ENCODE results near the gene QSOX2. TPM values are rescaled to one million over a fixed set of nuclear protein-coding genes. Genes with fewer than 3 reads are reported as not detected.

Gene QSOX2
- total RNA-seq, 1 donor from 2014 or later: 16.8 TPM

DNA sequence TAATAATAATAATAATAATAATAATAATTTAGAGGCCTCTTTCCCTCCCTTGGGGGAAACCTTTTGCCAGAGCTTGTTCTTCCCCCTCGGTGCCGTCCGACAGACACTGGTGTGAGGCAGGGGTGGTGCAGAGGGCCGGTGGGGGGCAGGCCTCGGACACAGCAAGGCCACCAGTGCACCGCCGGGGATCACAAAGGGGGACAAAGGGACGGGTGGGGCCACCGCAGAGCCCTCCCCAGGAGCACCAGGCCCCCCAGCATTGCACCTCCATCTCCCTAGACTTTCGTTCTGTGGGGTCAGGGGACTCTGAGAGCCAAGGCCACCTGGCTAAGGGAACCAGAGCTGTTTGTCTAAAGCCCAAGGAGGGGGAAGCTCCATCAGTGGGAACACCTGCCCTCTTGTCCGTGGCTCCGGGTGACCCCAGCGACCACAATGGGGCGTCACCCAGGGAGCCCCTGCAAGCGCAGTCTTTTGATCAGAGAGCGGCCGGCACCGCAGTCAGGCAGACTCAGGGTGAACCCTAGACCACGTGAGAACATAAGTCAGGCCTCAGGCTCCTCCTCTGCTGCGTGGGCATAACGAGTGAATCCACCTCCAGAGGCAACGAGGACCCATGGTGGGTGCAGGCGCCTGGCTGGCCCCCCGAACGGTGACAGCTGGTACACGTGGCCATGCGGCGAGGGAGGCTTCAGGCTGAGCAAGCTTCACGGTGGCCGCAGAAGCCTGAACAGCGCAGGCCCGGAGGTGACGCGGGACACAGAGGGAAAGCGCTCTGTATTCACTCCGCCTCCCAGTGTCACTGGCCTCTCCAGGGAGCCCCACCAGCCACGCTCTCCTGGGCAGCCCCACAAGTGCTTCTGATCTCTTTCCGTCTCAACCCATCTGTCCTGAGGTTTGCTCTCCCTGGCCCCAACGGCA, 12.0 kb upstream of the QSOX2 start:
- Mint-ChIP-seq H3K36me3 (no peaks in the 10 kb centered on the region), H3K9me3 (no peaks in the 10 kb centered on the region), H3K4me1 (no peaks in the 10 kb centered on the region), H3K4me3 (no peak overlapping the region), H3K27ac (no peak overlapping the region), H3K27me3 (ENCODE audit: low read depth) (peaks cover 3% of the 10 kb centered on the region)
- TF ChIP-seq, protein P1, sequence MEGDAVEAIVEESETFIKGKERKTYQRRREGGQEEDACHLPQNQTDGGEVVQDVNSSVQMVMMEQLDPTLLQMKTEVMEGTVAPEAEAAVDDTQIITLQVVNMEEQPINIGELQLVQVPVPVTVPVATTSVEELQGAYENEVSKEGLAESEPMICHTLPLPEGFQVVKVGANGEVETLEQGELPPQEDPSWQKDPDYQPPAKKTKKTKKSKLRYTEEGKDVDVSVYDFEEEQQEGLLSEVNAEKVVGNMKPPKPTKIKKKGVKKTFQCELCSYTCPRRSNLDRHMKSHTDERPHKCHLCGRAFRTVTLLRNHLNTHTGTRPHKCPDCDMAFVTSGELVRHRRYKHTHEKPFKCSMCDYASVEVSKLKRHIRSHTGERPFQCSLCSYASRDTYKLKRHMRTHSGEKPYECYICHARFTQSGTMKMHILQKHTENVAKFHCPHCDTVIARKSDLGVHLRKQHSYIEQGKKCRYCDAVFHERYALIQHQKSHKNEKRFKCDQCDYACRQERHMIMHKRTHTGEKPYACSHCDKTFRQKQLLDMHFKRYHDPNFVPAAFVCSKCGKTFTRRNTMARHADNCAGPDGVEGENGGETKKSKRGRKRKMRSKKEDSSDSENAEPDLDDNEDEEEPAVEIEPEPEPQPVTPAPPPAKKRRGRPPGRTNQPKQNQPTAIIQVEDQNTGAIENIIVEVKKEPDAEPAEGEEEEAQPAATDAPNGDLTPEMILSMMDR (IDR thresholded peaks at IDR 0.05; ENCODE audit: unreplicated experiment): no peak
- DNase-seq (ENCODE audit: low spot score in 2 of 2, unreplicated experiment in 2 of 2): no peak

DNA sequence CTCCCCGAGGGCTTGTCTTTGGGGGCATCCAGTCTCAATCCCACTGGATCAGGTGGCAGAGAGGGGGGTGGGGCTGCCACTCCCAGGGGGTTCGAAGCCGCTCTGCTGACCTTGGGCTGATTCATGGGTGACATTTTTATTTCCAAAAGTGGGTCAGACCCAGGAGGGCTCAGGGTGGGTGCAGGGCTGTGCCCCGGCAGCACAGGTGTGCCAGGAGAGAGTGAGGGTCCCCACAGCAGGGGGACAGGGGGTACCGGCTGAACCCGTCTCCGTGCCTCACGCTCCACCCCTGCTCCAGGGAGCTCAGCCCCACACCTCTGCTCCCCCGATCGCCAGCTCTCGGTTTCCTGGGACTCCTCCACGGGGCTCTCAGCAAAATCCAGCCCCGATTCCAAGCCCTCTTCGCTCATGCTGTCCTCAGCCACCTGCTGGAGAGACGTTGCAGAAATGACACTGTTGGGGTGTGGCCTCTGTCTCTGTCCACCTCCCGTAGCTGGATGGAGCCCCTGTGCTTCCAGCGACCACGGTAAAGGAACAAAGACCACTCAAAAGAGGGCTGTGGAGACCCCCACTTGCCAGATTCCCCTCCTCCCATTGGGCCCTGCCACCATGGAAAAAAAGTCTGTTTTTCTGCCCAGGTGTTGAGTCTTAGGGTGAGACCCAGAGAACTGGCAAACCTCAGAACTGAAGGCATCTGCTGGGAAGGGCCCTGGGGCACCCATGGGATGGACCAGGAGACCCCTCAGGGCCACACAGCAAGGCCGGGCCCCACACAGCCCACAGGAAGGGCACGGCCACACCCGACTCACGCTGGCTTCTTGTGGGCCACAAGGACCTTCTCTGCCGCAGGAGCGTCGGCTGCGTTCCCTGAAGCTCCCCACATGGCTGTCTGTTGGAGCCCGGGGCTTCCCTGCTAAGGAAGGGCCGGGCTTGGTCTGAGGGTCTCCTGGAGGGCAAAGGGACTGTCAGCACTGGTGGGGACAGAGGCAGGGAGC, 10.6 kb upstream of the QSOX2 start:
- H3K4me1 Mint-ChIP-seq: no peaks in the 10 kb centered on the region
- no peak overlapping the region for H3K4me3 Mint-ChIP-seq
- no peak overlapping the region for H3K27ac Mint-ChIP-seq
- no peaks in the 10 kb centered on the region for H3K36me3 Mint-ChIP-seq
- TF ChIP-seq, protein P1 (IDR thresholded peaks at IDR 0.05; ENCODE audit: unreplicated experiment): no peak
- DNase-seq (ENCODE audit: low spot score in 2 of 2, unreplicated experiment in 2 of 2): no peak
- no peaks in the 10 kb centered on the region for H3K9me3 Mint-ChIP-seq
- peaks cover 4% of the 10 kb centered on the region for H3K27me3 Mint-ChIP-seq (ENCODE audit: low read depth)

DNA sequence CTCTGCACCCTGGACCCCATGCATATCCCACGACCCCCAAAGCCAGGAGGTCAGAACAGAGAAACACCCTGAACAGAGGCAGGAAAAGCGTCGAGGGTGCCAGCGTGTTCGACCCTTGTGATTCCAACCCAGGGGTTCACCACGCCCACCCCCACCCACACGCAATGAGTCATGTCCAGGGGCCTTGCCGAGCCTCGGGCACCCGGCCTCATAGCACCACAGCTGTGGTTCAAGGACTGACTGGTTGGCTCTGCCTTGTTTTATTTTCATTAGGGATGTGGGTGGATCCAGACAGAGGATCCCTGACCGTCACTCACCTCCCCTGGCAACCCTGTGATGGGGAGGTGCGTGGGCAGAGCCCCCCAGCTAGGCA, 9.5 kb upstream of the QSOX2 start:
- H3K36me3 Mint-ChIP-seq: no peaks in the 10 kb centered on the region
- H3K9me3 Mint-ChIP-seq: no peaks in the 10 kb centered on the region
- H3K4me1 Mint-ChIP-seq: no peaks in the 10 kb centered on the region
- peaks cover 7% of the 10 kb centered on the region for H3K27me3 Mint-ChIP-seq (ENCODE audit: low read depth)
- no peak overlapping the region for H3K27ac Mint-ChIP-seq
- no peak for DNase-seq (ENCODE audit: low spot score in 2 of 2, unreplicated experiment in 2 of 2)
- H3K4me3 Mint-ChIP-seq: no peak overlapping the region
- TF ChIP-seq, protein P1 (IDR thresholded peaks at IDR 0.05; ENCODE audit: unreplicated experiment): no peak

DNA sequence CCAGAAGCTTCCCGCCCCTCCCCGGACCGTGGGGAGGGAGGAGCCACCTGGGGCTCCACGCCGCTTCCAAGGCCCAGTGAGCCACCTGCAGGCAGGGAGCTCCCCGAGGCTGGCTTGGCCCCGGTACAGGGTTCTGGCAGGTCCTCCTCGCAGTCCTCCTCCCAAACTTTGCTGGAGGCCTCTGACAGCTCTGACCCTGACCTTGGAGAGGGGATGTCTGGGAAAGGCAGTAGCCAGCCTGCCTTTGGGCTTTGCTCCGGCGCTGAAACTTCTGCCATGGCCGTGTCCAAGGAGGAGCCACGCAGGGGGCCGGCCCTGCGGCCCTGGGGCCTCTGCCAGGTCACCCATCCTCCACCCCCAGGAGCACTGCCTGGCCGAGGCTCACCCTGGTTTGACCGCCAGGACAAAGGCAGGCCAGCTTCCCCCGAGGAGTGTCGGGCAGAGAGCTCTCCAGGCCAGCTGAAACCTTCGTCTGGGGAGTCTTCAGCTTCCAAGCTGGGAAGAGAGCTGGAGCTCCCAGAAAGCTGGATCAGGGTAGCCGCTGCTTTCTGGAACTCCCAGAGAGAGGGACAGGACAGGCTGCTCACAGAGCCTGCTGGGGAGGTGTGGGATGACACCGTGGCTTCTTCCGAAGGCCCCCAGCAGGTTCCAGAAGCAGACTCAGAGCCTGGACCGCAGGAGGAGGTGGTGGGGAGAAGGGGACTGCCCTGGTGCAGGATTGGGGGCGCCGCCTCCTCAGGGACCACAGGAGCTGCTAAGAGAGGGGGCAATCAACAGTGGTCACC, 9.0 kb upstream of the QSOX2 start:
- peaks cover 12% of the 10 kb centered on the region for H3K27me3 Mint-ChIP-seq (ENCODE audit: low read depth)
- DNase-seq (ENCODE audit: low spot score in 2 of 2, unreplicated experiment in 2 of 2): no peak
- no peak overlapping the region for H3K4me3 Mint-ChIP-seq
- H3K9me3 Mint-ChIP-seq: no peaks in the 10 kb centered on the region
- no peak overlapping the region for H3K27ac Mint-ChIP-seq
- TF ChIP-seq, protein P1 (IDR thresholded peaks at IDR 0.05; ENCODE audit: unreplicated experiment): no peak
- H3K4me1 Mint-ChIP-seq: no peaks in the 10 kb centered on the region
- no peaks in the 10 kb centered on the region for H3K36me3 Mint-ChIP-seq

Data from mesothelial cell of epicardium (in vitro differentiated cells).